Gastrocnemius medialis (tissue), 4 donors: ENCODE measurements around the gene DRC7. TPM values are rescaled to one million over a fixed set of nuclear protein-coding genes. Genes with fewer than 3 reads are reported as not detected.

Experiments
- ATAC-seq, 2 donors: fragments of 150-250 bp; one replicate each; pipeline ENCODE4 v1.9.1; 2016
- DNase-seq, 2 donors: peaks; one replicate each; pipeline ENCODE4 v3.0.0-alpha.2; 2019
- H3K27ac ChIP-seq, 4 donors: fragments of 200-600 bp; sonication (generic); 1 replicate in 1 of 4; 2 replicates in 3 of 4; pipeline ENCODE4 v1.5.1; 2016 to 2018; ENCODE audit warnings: mild to moderate bottlenecking in 2 of 4, moderate library complexity in 1 of 4
- H3K27me3 ChIP-seq, 3 donors: fragments of 200-600 bp; sonication (generic) in 2 of 3; 1 replicate in 1 of 3; 2 replicates in 2 of 3; pipeline versions ENCODE4 v1.5.1 to v1.6.0; 2016 to 2019; ENCODE audit warnings: mild to moderate bottlenecking in 1 of 3, moderate library complexity in 1 of 3
- H3K36me3 ChIP-seq, 2 donors: fragments of 200-600 bp; sonication (generic) in 1 of 2; one replicate each; pipeline ENCODE4 v1.5.1; 2017 to 2018
- H3K4me1 ChIP-seq, 2 donors: fragments of 200-600 bp; sonication (generic) in 1 of 2; one replicate each; pipeline ENCODE4 v1.5.1; 2016 to 2017; ENCODE audit warnings: mild to moderate bottlenecking in 2 of 2
- H3K4me3 ChIP-seq, 4 donors: fragments of 200-600 bp; sonication (generic) in 3 of 4; 1 replicate in 1 of 4; 2 replicates in 3 of 4; pipeline ENCODE4 v1.5.1; 2016 to 2019; ENCODE audit warnings: mild to moderate bottlenecking in 2 of 4
- H3K9me3 ChIP-seq, 3 donors: fragments of 200-600 bp; sonication (generic) in 2 of 3; 1 replicate in 1 of 3; 2 replicates in 2 of 3; pipeline ENCODE4 v1.5.1; 2016 to 2019
- CTCF ChIP-seq, 5 experiments: fragments of 450-650 bp in 3 of 5; fragments of 200-600 bp in 2 of 5; sonication (generic) in 2 of 5; IDR thresholded peaks in 4 of 5; conservative IDR thresholded peaks in 1 of 5; 1 replicate in 4 of 5; 2 replicates in 1 of 5; pipeline ENCODE4 v1.5.1; 2016 to 2019; ENCODE audit warnings: antibody characterized with exemption in 5 of 5, mild to moderate bottlenecking in 3 of 5, moderate library complexity in 3 of 5
- POLR2A ChIP-seq, 2 donors: fragments of 450-650 bp; IDR thresholded peaks; one replicate each; pipeline ENCODE4 v1.6.1; 2017; ENCODE audit warnings: antibody characterized with exemption in 2 of 2, mild to moderate bottlenecking in 2 of 2, moderate library complexity in 2 of 2
- in situ Hi-C, 4 donors: fragments of 200-750 bp; cut with MboI; loops; one replicate each; pipeline versions ENCODE4 v1.15.0 to v1.8.0; 2017; ENCODE audit warnings: low sequenced_read_pairs in 4 of 4
- intact Hi-C: fragments of 100-400 bp; cut with DNase I; formaldehyde crosslinking; loops from one replicate; pipeline ENCODE4 v1.15.1; 2023; ENCODE audit warnings: low total_unique reads
- total RNA-seq, 4 donors: library from RNA; depleted of rRNA; stranded (reverse); fragments of >200 nt; gene quantifications; one replicate each; pipeline versions ENCODE4 v1.1.0 to v1.2.3, GENCODE V29; 2016

Gene DRC7
- total RNA-seq, 4 donors from 2014 or later = not detected

- no peak for TF ChIP-seq CTCF (IDR thresholded peaks at IDR 0.05 in 4 of 5, conservative IDR thresholded peaks at IDR 0.05 in 1 of 5)
- no peak for TF ChIP-seq POLR2A (IDR thresholded peaks at IDR 0.05)
- no peaks in the 10 kb centered on the region for H3K9me3 ChIP-seq
- DNase-seq = no peak
- H3K27me3 ChIP-seq = no peaks in the 10 kb centered on the region
- no peak overlapping the region for H3K27ac ChIP-seq
- intact Hi-C loops (no loop called here), in situ Hi-C loops (loop anchor here in 2 of 4 donors (10.0 to 25.0 kb wide), 2 partner anchors 251 to 259 kb away; partner anchors contain the start of genes USB1 (in 2 of the 2) and ZNF319 (in 2 of the 2))
- ATAC-seq = no peak
- H3K4me1 ChIP-seq = no peaks in the 10 kb centered on the region
- H3K4me3 ChIP-seq = no peak overlapping the region
- H3K36me3 ChIP-seq = peaks cover 0 to 20% of the 10 kb centered on the region in 2 donors
Observed at GRCh38 chr16:57753448-57754353, 59.1 kb downstream of the DRC7 start.

GRCh38 chr16:57754354-57755060 is 59.9 kb downstream of the DRC7 start:
- intact Hi-C loops = no loop called here
- no peak for TF ChIP-seq POLR2A (IDR thresholded peaks at IDR 0.05)
- no peak for TF ChIP-seq CTCF (IDR thresholded peaks at IDR 0.05 in 4 of 5, conservative IDR thresholded peaks at IDR 0.05 in 1 of 5)
- H3K27ac ChIP-seq = no peak overlapping the region
- no peak overlapping the region for H3K4me3 ChIP-seq
- H3K9me3 ChIP-seq = no peaks in the 10 kb centered on the region
- DNase-seq (no peak), ATAC-seq (no peak)
- no peaks in the 10 kb centered on the region for H3K4me1 ChIP-seq
- in situ Hi-C loops = loop anchor here in 2 of 4 donors (10.0 to 25.0 kb wide), 2 partner anchors 250 to 258 kb away; partner anchors contain the start of genes USB1 (in 2 of the 2) and ZNF319 (in 2 of the 2)
- H3K27me3 ChIP-seq = no peaks in the 10 kb centered on the region
- peaks cover 0 to 20% of the 10 kb centered on the region in 2 donors for H3K36me3 ChIP-seq

- no peaks in the 10 kb centered on the region for H3K9me3 ChIP-seq
- H3K27me3 ChIP-seq = no peaks in the 10 kb centered on the region
- no peak for TF ChIP-seq CTCF (IDR thresholded peaks at IDR 0.05 in 4 of 5, conservative IDR thresholded peaks at IDR 0.05 in 1 of 5)
- TF ChIP-seq POLR2A (IDR thresholded peaks at IDR 0.05) = no peak
- H3K4me3 ChIP-seq = no peak overlapping the region
- intact Hi-C loops (no loop called here), in situ Hi-C loops (loop anchor here in 2 of 4 donors (10.0 to 25.0 kb wide), 2 partner anchors 250 to 257 kb away; partner anchors contain the start of genes USB1 (in 2 of the 2) and ZNF319 (in 2 of the 2))
- H3K36me3 ChIP-seq = peaks cover 0 to 20% of the 10 kb centered on the region in 2 donors
- DNase-seq (no peak), ATAC-seq (no peak)
- H3K4me1 ChIP-seq = no peaks in the 10 kb centered on the region
- H3K27ac ChIP-seq = no peak overlapping the region
Observed at GRCh38 chr16:57755061-57755684, 60.6 kb downstream of the DRC7 start.

- in situ Hi-C loops (loop anchor here in 2 of 4 donors (10.0 to 25.0 kb wide), 2 partner anchors 249 to 256 kb away; partner anchors contain the start of genes USB1 (in 2 of the 2) and ZNF319 (in 2 of the 2)), intact Hi-C loops (loop anchor here (2.0 kb wide), 1 partner anchor 245 kb away; the partner anchor contains the start of genes USB1 and ZNF319)
- Histone ChIP-seq H3K4me3 (no peak overlapping the region), H3K4me1 (no peaks in the 10 kb centered on the region), H3K27me3 (no peaks in the 10 kb centered on the region), H3K36me3 (peaks cover 0 to 20% of the 10 kb centered on the region in 2 donors), H3K27ac (no peak overlapping the region), H3K9me3 (no peaks in the 10 kb centered on the region)
- ATAC-seq = no peak
- DNase-seq = no peak
- TF ChIP-seq CTCF (IDR thresholded peaks at IDR 0.05 in 4 of 5, conservative IDR thresholded peaks at IDR 0.05 in 1 of 5) = no peak
Observed at GRCh38 chr16:57755726-57756423, 61.3 kb downstream of the DRC7 start.
